ENCODE results near the gene DCAF7. TPM values are rescaled to one million over a fixed set of nuclear protein-coding genes. Genes with fewer than 3 reads are reported as not detected.

Gene DCAF7
- total and polyA plus RNA-seq, 4 donors: 13.2 to 24.0 (median 15.0) TPM

DNA sequence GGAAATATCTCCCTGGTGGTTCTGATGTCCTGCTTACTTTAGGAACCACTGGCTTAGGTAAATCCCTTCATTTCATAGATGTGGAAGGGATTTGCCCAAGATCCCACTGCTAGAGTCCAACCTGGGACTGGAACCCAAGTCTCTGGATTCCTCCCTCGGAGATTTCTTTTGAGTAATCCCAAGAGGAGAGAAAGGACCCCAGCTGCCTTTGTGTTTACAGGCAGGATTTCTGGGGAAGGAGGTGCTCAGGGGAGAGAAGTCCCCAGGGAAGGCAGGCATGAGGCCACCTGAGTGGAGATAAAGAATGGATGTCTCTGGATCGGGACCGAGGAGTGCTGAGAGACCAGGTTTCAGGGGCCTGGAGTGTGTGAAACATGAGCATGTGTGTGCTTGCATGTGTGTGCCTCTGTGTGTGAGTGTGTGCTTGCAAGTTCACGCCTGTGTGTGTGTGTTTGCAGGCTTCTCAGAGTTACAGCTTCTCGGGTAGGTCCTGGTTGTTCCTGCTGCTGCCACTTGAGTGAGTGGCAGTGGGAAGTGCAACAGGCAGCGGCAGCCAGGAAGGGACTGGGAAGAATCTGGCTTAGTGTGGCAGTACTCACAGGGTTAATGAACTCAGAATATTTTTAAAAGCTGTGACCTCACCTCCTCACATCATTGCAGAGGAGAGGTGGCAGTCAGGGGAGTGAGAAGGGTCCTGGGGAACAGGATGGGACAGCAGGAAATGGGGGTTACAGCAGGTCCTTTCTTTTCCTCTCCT is 24.9 kb upstream of the DCAF7 start:
- H3K27me3 ChIP-seq (ENCODE audit: control insufficient read depth in 4 of 4, insufficient read depth in 4 of 4, low read length in 3 of 4): peaks cover 2 to 10% (median 6%) of the 10 kb centered on the region in 4 donors

DNA sequence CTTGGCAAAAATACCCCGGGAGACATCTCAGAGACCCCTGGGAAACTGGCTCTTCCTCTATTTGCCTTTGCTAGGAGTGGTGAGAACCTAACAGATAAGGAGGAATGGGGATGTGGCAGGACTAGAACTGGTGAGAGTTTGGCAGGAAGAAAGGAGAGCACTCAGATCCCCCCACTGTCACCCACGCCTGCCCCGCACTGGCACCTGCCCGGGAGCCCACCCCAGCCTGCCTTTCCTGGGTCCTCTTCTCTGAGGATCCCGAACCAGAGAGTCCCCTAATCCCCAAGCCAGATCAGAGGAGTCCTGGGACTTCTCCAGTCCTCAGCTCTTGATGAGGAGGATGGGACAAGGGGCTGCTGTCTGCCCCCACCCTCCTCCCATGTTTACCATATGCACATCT is 23.4 kb upstream of the DCAF7 start:
- 69% methylated on average over 5 of the region's 5 CpGs for WGBS
- TF ChIP-seq HNF4G (IDR thresholded peaks at IDR 0.05) (no peak), NR2F2 (IDR thresholded peaks at IDR 0.05) (no peak), HNF4A (conservative IDR thresholded peaks at IDR 0.05) (no peak), SP1 (IDR thresholded peaks at IDR 0.05) (no peak)
- TF ChIP-seq, protein P1, sequence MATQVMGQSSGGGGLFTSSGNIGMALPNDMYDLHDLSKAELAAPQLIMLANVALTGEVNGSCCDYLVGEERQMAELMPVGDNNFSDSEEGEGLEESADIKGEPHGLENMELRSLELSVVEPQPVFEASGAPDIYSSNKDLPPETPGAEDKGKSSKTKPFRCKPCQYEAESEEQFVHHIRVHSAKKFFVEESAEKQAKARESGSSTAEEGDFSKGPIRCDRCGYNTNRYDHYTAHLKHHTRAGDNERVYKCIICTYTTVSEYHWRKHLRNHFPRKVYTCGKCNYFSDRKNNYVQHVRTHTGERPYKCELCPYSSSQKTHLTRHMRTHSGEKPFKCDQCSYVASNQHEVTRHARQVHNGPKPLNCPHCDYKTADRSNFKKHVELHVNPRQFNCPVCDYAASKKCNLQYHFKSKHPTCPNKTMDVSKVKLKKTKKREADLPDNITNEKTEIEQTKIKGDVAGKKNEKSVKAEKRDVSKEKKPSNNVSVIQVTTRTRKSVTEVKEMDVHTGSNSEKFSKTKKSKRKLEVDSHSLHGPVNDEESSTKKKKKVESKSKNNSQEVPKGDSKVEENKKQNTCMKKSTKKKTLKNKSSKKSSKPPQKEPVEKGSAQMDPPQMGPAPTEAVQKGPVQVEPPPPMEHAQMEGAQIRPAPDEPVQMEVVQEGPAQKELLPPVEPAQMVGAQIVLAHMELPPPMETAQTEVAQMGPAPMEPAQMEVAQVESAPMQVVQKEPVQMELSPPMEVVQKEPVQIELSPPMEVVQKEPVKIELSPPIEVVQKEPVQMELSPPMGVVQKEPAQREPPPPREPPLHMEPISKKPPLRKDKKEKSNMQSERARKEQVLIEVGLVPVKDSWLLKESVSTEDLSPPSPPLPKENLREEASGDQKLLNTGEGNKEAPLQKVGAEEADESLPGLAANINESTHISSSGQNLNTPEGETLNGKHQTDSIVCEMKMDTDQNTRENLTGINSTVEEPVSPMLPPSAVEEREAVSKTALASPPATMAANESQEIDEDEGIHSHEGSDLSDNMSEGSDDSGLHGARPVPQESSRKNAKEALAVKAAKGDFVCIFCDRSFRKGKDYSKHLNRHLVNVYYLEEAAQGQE (IDR thresholded peaks at IDR 0.05): no peak
- TF ChIP-seq, protein P2, sequence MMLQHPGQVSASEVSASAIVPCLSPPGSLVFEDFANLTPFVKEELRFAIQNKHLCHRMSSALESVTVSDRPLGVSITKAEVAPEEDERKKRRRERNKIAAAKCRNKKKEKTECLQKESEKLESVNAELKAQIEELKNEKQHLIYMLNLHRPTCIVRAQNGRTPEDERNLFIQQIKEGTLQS (IDR thresholded peaks at IDR 0.05): no peak

More for the DNA sequence above, 24.9 kb upstream of the DCAF7 start:
- H3K9ac ChIP-seq (ENCODE audit: low read depth in 1 of 2, low read length in 2 of 2): no peak overlapping the region
- WGBS: 68% methylated on average over 6 of the region's 6 CpGs
- no peak overlapping the region for H3K27ac ChIP-seq (ENCODE audit: low read depth in 1 of 2, low read length in 2 of 2)
- peaks cover 6 to 12% (median 10%) of the 10 kb centered on the region in 4 donors for H3K4me1 ChIP-seq (ENCODE audit: control insufficient read depth in 4 of 4, insufficient read depth in 4 of 4, low read length in 3 of 4)
- H3K9me3 ChIP-seq (ENCODE audit: control insufficient read depth in 4 of 4, low read length in 3 of 4): no peaks in the 10 kb centered on the region
- TF ChIP-seq YY1 (IDR thresholded peaks at IDR 0.05): no peak
- TF ChIP-seq, protein P3, sequence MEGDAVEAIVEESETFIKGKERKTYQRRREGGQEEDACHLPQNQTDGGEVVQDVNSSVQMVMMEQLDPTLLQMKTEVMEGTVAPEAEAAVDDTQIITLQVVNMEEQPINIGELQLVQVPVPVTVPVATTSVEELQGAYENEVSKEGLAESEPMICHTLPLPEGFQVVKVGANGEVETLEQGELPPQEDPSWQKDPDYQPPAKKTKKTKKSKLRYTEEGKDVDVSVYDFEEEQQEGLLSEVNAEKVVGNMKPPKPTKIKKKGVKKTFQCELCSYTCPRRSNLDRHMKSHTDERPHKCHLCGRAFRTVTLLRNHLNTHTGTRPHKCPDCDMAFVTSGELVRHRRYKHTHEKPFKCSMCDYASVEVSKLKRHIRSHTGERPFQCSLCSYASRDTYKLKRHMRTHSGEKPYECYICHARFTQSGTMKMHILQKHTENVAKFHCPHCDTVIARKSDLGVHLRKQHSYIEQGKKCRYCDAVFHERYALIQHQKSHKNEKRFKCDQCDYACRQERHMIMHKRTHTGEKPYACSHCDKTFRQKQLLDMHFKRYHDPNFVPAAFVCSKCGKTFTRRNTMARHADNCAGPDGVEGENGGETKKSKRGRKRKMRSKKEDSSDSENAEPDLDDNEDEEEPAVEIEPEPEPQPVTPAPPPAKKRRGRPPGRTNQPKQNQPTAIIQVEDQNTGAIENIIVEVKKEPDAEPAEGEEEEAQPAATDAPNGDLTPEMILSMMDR (IDR thresholded peaks at IDR 0.05; ENCODE audit: low read depth, low read length, missing input control): no peak
- no peak for TF ChIP-seq HNF4A (conservative IDR thresholded peaks at IDR 0.05)
- no peak for TF ChIP-seq FOXA2 (IDR thresholded peaks at IDR 0.05)
- TF ChIP-seq EGR1 (IDR thresholded peaks at IDR 0.05; ENCODE audit: low read depth in 2 of 2): no peak
- TF ChIP-seq, protein P1 (IDR thresholded peaks at IDR 0.05): no peak
- TF ChIP-seq RAD21 (IDR thresholded peaks at IDR 0.05): no peak
- no peak for TF ChIP-seq TAF1 (conservative IDR thresholded peaks at IDR 0.05)
- no peak for TF ChIP-seq NR2F2 (IDR thresholded peaks at IDR 0.05)
- TF ChIP-seq HNF4G (IDR thresholded peaks at IDR 0.05): no peak
- no peak for TF ChIP-seq JUND (IDR thresholded peaks at IDR 0.05)
- TF ChIP-seq, protein P4, sequence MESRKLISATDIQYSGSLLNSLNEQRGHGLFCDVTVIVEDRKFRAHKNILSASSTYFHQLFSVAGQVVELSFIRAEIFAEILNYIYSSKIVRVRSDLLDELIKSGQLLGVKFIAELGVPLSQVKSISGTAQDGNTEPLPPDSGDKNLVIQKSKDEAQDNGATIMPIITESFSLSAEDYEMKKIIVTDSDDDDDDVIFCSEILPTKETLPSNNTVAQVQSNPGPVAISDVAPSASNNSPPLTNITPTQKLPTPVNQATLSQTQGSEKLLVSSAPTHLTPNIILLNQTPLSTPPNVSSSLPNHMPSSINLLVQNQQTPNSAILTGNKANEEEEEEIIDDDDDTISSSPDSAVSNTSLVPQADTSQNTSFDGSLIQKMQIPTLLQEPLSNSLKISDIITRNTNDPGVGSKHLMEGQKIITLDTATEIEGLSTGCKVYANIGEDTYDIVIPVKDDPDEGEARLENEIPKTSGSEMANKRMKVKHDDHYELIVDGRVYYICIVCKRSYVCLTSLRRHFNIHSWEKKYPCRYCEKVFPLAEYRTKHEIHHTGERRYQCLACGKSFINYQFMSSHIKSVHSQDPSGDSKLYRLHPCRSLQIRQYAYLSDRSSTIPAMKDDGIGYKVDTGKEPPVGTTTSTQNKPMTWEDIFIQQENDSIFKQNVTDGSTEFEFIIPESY (IDR thresholded peaks at IDR 0.05): no peak
- no peak for TF ChIP-seq RXRA (IDR thresholded peaks at IDR 0.05)
- TF ChIP-seq, protein P5, sequence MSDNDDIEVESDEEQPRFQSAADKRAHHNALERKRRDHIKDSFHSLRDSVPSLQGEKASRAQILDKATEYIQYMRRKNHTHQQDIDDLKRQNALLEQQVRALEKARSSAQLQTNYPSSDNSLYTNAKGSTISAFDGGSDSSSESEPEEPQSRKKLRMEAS (IDR thresholded peaks at IDR 0.05): no peak
- no peak for DNase-seq (ENCODE audit: low spot score)
- H3K4me3 ChIP-seq (ENCODE audit: low read depth in 1 of 3, low read length in 3 of 3): no peak overlapping the region
- H3K36me3 ChIP-seq (ENCODE audit: control insufficient read depth in 4 of 4, insufficient read depth in 3 of 4, low read depth in 1 of 4, low read length in 3 of 4): no peaks in the 10 kb centered on the region

More for the DNA sequence above, 23.4 kb upstream of the DCAF7 start:
- Histone ChIP-seq H3K4me1 (ENCODE audit: control insufficient read depth in 4 of 4, insufficient read depth in 4 of 4, low read length in 3 of 4) (peaks cover 0 to 5% (median 0%) of the 10 kb centered on the region in 4 donors), H3K36me3 (ENCODE audit: control insufficient read depth in 4 of 4, insufficient read depth in 3 of 4, low read depth in 1 of 4, low read length in 3 of 4) (no peaks in the 10 kb centered on the region), H3K9me3 (ENCODE audit: control insufficient read depth in 4 of 4, low read length in 3 of 4) (no peaks in the 10 kb centered on the region), H3K27ac (ENCODE audit: low read depth in 1 of 2, low read length in 2 of 2) (no peak overlapping the region), H3K9ac (ENCODE audit: low read depth in 1 of 2, low read length in 2 of 2) (no peak overlapping the region), H3K27me3 (ENCODE audit: control insufficient read depth in 4 of 4, insufficient read depth in 4 of 4, low read length in 3 of 4) (peaks cover 2 to 10% (median 6%) of the 10 kb centered on the region in 4 donors), H3K4me3 (ENCODE audit: low read depth in 1 of 3, low read length in 3 of 3) (no peak overlapping the region)
- DNase-seq (ENCODE audit: low spot score): no peak
